NCI-H1048 (cell line): ENCODE measurements around the gene KRI1.
"Not testable (repeated sequence)": the region's sequence is repeated elsewhere in the genome, so short reads cannot be mapped to it uniquely, and the experiment has no call there.

Experiments used
- DNase-seq: peaks from one replicate; lab custom pipeline; 2025; lab: John Stamatoyannopoulos, UW

Gene KRI1

GRCh38 chr19:10575011-10575716, 9.4 kb upstream of the KRI1 start:
- no peak for DNase-seq

GRCh38 chr19:10574462-10574861, 8.7 kb upstream of the KRI1 start:
- DNase-seq: no peak

GRCh38 chr19:10573793-10574192, 8.0 kb upstream of the KRI1 start:
- not testable (repeated sequence) for DNase-seq

- DNase-seq: peak; percentile 100
Measured at GRCh38 chr19:10568826-10569651, 3.2 kb upstream of the KRI1 start, which contains the start of gene CDKN2D. TSS of gene CDKN2D (minus strand) at chr19:10568979. CDS start at chr19:10568653, 326 bp downstream.

GRCh38 chr19:10568062-10568825, 2.4 kb upstream of the KRI1 start:
- DNase-seq: no peak

GRCh38 chr19:10567656-10568055, 1.8 kb upstream of the KRI1 start:
- no peak for DNase-seq

GRCh38 chr19:10566658-10567410, 1.0 kb upstream of the KRI1 start:
- DNase-seq: no peak

- DNase-seq: no peak
Measured at GRCh38 chr19:10566408-10566657, 523 bp upstream of the KRI1 start.

- no peak for DNase-seq
Measured at GRCh38 chr19:10565028-10565566, 713 bp downstream of the KRI1 start.

GRCh38 chr19:10562609-10563008, 3.2 kb downstream of the KRI1 start:
- DNase-seq: no peak

- no peak for DNase-seq
Measured at GRCh38 chr19:10560154-10560553, 5.7 kb downstream of the KRI1 start.

GRCh38 chr19:10557603-10558197, 8.1 kb downstream of the KRI1 start:
- no peak for DNase-seq

- no peak for DNase-seq
Measured at GRCh38 chr19:10555610-10555973, 10.2 kb downstream of the KRI1 start.

- DNase-seq: no peak
Measured at GRCh38 chr19:10554760-10555609, 10.8 kb downstream of the KRI1 start.

GRCh38 chr19:10553943-10554381, 11.8 kb downstream of the KRI1 start:
- DNase-seq: no peak

- no peak for DNase-seq
Measured at GRCh38 chr19:10553087-10553667, 12.6 kb downstream of the KRI1 start.

- DNase-seq: no peak
Measured at GRCh38 chr19:10552510-10553053, 13.2 kb downstream of the KRI1 start.

GRCh38 chr19:10551698-10552301, 14.0 kb downstream of the KRI1 start:
- no peak for DNase-seq

GRCh38 chr19:10551006-10551405, 14.8 kb downstream of the KRI1 start:
- not testable (repeated sequence) for DNase-seq
